A172 (cell line): ENCODE measurements around the gene SFTPA2. TPM values are rescaled to one million over a fixed set of nuclear protein-coding genes. Genes with fewer than 3 reads are reported as not detected.
"Not testable (repeated sequence)": the region's sequence is repeated elsewhere in the genome, so short reads cannot be mapped to it uniquely, and the experiment has no call there.

ENCODE experiments used
- DNase-seq: peaks from one replicate; pipeline ENCODE4 v3.0.0-alpha.2; 2015; ENCODE audit warnings: low spot score
- total RNA-seq: library from RNA; depleted of rRNA; stranded (reverse); fragments of >200 nt; shearing (Covaris generic); gene quantifications from 2 replicates; pipeline ENCODE4 v1.2.3, GENCODE V29; 2014; rRNA removed

SFTPA2 gene
- total RNA-seq, 1 experiment from 2014 or later, result not detected

- not testable (repeated sequence) for DNase-seq
Measured at GRCh38 chr10:79511891-79512583, 48.2 kb downstream of the SFTPA2 start, which contains the start of gene EIF5AL1. Gene EIF5AL1, plus strand, starts transcription at chr10:79512533. Its CDS starts 117 bp downstream, at chr10:79512650.

- DNase-seq, result not testable (repeated sequence)
Measured at GRCh38 chr10:79509934-79510508, 50.2 kb downstream of the SFTPA2 start.

- DNase-seq, result not testable (repeated sequence)
Measured at GRCh38 chr10:79509306-79509933, 50.8 kb downstream of the SFTPA2 start.

- DNase-seq, result not testable (repeated sequence)
Measured at GRCh38 chr10:79508245-79508644, 52.0 kb downstream of the SFTPA2 start.

- DNase-seq, result no peak
Measured at GRCh38 chr10:79507440-79508167, 52.6 kb downstream of the SFTPA2 start.

Other genes starting within 250 kb of the SFTPA2 start
- gene PPIF, start 212.9 kb downstream of the SFTPA2 start, total RNA-seq, result 38.2 and 47.2 TPM in 2 replicates
- 10.7 and 12.2 TPM in 2 replicates for gene ZCCHC24, start 114.8 kb downstream of the SFTPA2 start, total RNA-seq
- 0.72 and 0.89 TPM in 2 replicates for gene EIF5AL1, start 47.9 kb downstream of the SFTPA2 start, total RNA-seq
- 1.1 TPM in 1 of 2 replicates, not detected in the other for gene SFTPA1, start 50.5 kb upstream of the SFTPA2 start, total RNA-seq
- gene NUTM2B, start 142.8 kb upstream of the SFTPA2 start, total RNA-seq, result 1.2 TPM in 2 replicates